Loucy (cell line): ENCODE data around the gene PPP6C.

Source experiments
- H2AFZ ChIP-seq: fragments of 200-600 bp; sonication (generic); 2 replicates; pipeline ENCODE4 v1.6.0; 2016; ENCODE audit warnings: antibody characterized with exemption, mild to moderate bottlenecking, low read length, moderate library complexity
- H3F3A ChIP-seq: fragments of 200-600 bp; 2 replicates; pipeline ENCODE4 v1.6.0; 2016; ENCODE audit warnings: antibody characterized with exemption, low read depth, mild to moderate bottlenecking
- H3K27me3 ChIP-seq: fragments of 200-600 bp; sonication (generic); 2 replicates; pipeline ENCODE4 v1.6.1; 2014; ENCODE audit warnings: low read length, mild to moderate bottlenecking; ENCODE audit not compliant: insufficient read depth, poor library complexity, severe bottlenecking
- H3K36me3 ChIP-seq: fragments of 200-600 bp; sonication (generic); 2 replicates; pipeline ENCODE4 v1.6.1; 2016; ENCODE audit warnings: low read length; ENCODE audit not compliant: insufficient read depth
- H3K4me1 ChIP-seq: fragments of 200-600 bp; sonication (generic); 2 replicates; pipeline ENCODE4 v1.5.1; 2014; ENCODE audit warnings: low read length, mild to moderate bottlenecking; ENCODE audit not compliant: insufficient read depth, poor library complexity, severe bottlenecking
- H3K4me2 ChIP-seq: fragments of 200-600 bp; sonication (generic); 2 replicates; pipeline ENCODE4 v1.6.0; 2014; ENCODE audit warnings: antibody characterized with exemption, low read length, low read depth, mild to moderate bottlenecking; ENCODE audit not compliant: poor library complexity, severe bottlenecking
- H3K4me3 ChIP-seq: fragments of 200-600 bp; sonication (generic); 2 replicates; pipeline ENCODE4 v1.5.1; 2014; ENCODE audit warnings: low read length, mild to moderate bottlenecking, mixed read lengths; ENCODE audit not compliant: poor library complexity, severe bottlenecking
- H3K79me2 ChIP-seq: fragments of 200-600 bp; sonication (generic); 2 replicates; pipeline ENCODE4 v1.6.1; 2014; ENCODE audit warnings: low read length; ENCODE audit not compliant: insufficient read depth
- H3K9ac ChIP-seq: fragments of 200-600 bp; sonication (generic); 2 replicates; pipeline ENCODE4 v1.6.0; 2014; ENCODE audit warnings: mild to moderate bottlenecking, low read depth, low read length, moderate library complexity; ENCODE audit not compliant: poor library complexity, severe bottlenecking
- H3K9me2 ChIP-seq: fragments of 200-600 bp; sonication (generic); replicated peaks from 2 replicates; pipeline ENCODE4 v1.6.1; 2016; ENCODE audit warnings: low read depth, low read length, mixed read lengths
- H3K9me3 ChIP-seq: fragments of 200-600 bp; sonication (generic); 2 replicates; pipeline ENCODE4 v1.6.1; 2014; ENCODE audit warnings: mild to moderate bottlenecking, antibody characterized with exemption, low read length, low read depth; ENCODE audit not compliant: insufficient read depth
- H4K20me1 ChIP-seq: fragments of 200-600 bp; sonication (generic); 2 replicates; pipeline ENCODE4 v1.6.0; 2014; ENCODE audit warnings: antibody characterized with exemption, low read length, mild to moderate bottlenecking; ENCODE audit not compliant: insufficient read depth, poor library complexity, severe bottlenecking
- CTCF ChIP-seq: fragments of 200-600 bp; sonication (generic); conservative IDR thresholded peaks from 2 replicates; pipeline ENCODE4 v1.5.1; 2014; ENCODE audit warnings: mild to moderate bottlenecking, antibody characterized with exemption, low read length
- EZH2phosphoT487 ChIP-seq: fragments of 200-600 bp; IDR thresholded peaks from 2 replicates; pipeline ENCODE4 v1.6.1; 2018; ENCODE audit warnings: antibody characterized with exemption, mild to moderate bottlenecking, moderate library complexity, borderline replicate concordance

PPP6C gene

GRCh38 chr9:125218621-125219020, 29.0 kb upstream of the PPP6C start:
- no peak overlapping the region for H2AFZ ChIP-seq
- no peaks in the 10 kb centered on the region for H3K27me3 ChIP-seq
- no peak overlapping the region for H3K4me2 ChIP-seq
- H3K79me2 ChIP-seq: no peaks in the 10 kb centered on the region
- no peaks in the 10 kb centered on the region for H3K9me2 ChIP-seq
- TF ChIP-seq CTCF: no peak
- TF ChIP-seq EZH2phosphoT487: no peak
- no peak overlapping the region for H3K9ac ChIP-seq
- no peaks in the 10 kb centered on the region for H3K9me3 ChIP-seq
- H3K4me3 ChIP-seq: no peak overlapping the region
- H4K20me1 ChIP-seq: no peaks in the 10 kb centered on the region
- no peaks in the 10 kb centered on the region for H3K36me3 ChIP-seq
- H3F3A ChIP-seq: no peaks in the 10 kb centered on the region
- H3K4me1 ChIP-seq: no peaks in the 10 kb centered on the region

DNA sequence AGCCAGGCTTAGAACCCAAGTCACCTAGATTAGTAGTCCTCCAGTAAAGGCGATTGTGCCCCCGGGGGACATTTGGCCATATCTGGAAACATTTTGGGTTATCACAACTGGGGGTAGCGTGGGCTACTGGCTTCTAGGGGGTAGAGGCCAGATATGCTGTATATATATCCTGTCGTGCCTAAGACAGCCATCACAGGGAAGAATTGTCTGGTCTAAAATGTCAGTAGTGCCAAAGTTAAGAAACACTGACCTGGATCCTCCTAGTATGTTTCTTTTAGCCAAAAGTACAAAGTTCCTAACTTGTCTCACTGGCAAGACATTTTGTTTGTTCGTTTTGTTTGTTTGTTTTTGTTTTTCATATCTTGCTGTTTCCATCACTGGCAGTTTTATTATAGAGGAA, 24.6 kb upstream of the PPP6C start:
- H3K9me2 ChIP-seq: no peaks in the 10 kb centered on the region
- no peaks in the 10 kb centered on the region for H3K36me3 ChIP-seq
- H3K4me3 ChIP-seq: no peak overlapping the region
- no peak for TF ChIP-seq CTCF
- no peak for TF ChIP-seq EZH2phosphoT487
- no peaks in the 10 kb centered on the region for H3K4me1 ChIP-seq
- H3K4me2 ChIP-seq: no peak overlapping the region
- H4K20me1 ChIP-seq: no peaks in the 10 kb centered on the region
- H3K79me2 ChIP-seq: no peaks in the 10 kb centered on the region
- no peak overlapping the region for H2AFZ ChIP-seq
- H3K9me3 ChIP-seq: no peaks in the 10 kb centered on the region
- H3K9ac ChIP-seq: no peak overlapping the region
- H3K27me3 ChIP-seq: no peaks in the 10 kb centered on the region
- no peaks in the 10 kb centered on the region for H3F3A ChIP-seq

DNA sequence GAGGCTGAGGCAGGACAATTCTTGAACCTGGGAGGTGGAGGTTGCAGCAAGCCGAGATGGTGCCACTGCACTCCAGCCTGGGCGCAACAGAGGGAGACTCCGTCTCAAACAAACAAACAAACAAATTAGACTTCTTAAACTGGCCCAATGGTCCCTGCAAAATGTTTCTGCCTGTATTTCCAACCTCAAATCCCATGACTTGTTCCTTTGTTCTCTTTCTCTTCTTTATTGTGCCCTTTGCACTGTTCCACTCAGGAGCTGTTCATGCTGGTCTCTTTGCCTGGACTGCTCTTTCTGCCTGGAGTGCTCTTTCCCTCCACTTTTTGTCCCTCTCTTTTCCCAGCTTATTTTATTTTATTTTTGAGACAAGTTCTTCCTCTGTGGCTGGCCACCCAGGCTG, 14.9 kb upstream of the PPP6C start:
- no peaks in the 10 kb centered on the region for H3K36me3 ChIP-seq
- no peaks in the 10 kb centered on the region for H3K27me3 ChIP-seq
- no peak overlapping the region for H3K9ac ChIP-seq
- no peak overlapping the region for H3K4me2 ChIP-seq
- H3K4me3 ChIP-seq: no peak overlapping the region
- no peak overlapping the region for H2AFZ ChIP-seq
- TF ChIP-seq CTCF: no peak
- TF ChIP-seq EZH2phosphoT487: no peak
- peaks cover 10% of the 10 kb centered on the region for H3K4me1 ChIP-seq
- no peaks in the 10 kb centered on the region for H3K9me2 ChIP-seq
- H4K20me1 ChIP-seq: no peaks in the 10 kb centered on the region
- no peaks in the 10 kb centered on the region for H3F3A ChIP-seq
- peaks cover 7% of the 10 kb centered on the region; the same call in 1 of the 2 replicates for H3K79me2 ChIP-seq
- no peaks in the 10 kb centered on the region for H3K9me3 ChIP-seq
